ENCODE measurements around the gene FOXJ3. TPM values are rescaled to one million over a fixed set of nuclear protein-coding genes. Genes with fewer than 3 reads are reported as not detected.

FOXJ3 gene
- total and polyA plus RNA-seq, 2 of the 4 experiments (the other 2 are of a cell fraction) = 16.7 to 30.5 TPM

- TF ChIP-seq ELK1 (IDR thresholded peaks at IDR 0.05; ENCODE audit: borderline replicate concordance, low read depth, low read length) = no peak
- peak; percentile 72 for TF ChIP-seq POLR2A (IDR thresholded peaks at IDR 0.05; ENCODE audit: low read depth, low read length)
- peak; percentile 21; the same call in 1 of the 2 replicates for TF ChIP-seq RAD21 (IDR thresholded peaks at IDR 0.05; ENCODE audit: low read length)
Measured at GRCh38 chr1:42335050-42335808, at the start of gene FOXJ3 (continued).

GRCh38 chr1:42381280-42381673 lies 46.2 kb upstream of the FOXJ3 start:
- Histone ChIP-seq H2BK5ac (ENCODE audit: low read depth, low read length, poor library complexity, severe bottlenecking) (no peak overlapping the region), H3K4ac (ENCODE audit: low read depth, low read length) (no peak overlapping the region), H3K27me3 (ENCODE audit: control insufficient read depth, insufficient read depth, low read length) (peaks cover 15% of the 10 kb centered on the region), H2BK15ac (ENCODE audit: low read depth, low read length) (no peak overlapping the region), H3K79me1 (ENCODE audit: low read depth in 1 of 2, low read length in 2 of 2) (no peaks in the 10 kb centered on the region), H2AFZ (replicated peaks; ENCODE audit: low read length, poor library complexity) (no peak overlapping the region), H3K23ac (ENCODE audit: low read depth, low read length) (no peak overlapping the region), H3K9ac (ENCODE audit: low read depth, low read length) (no peak overlapping the region), H3K18ac (ENCODE audit: low read depth, low read length) (no peak overlapping the region), H3K36me3 (ENCODE audit: control insufficient read depth, insufficient read depth, low read length) (no peaks in the 10 kb centered on the region), H4K91ac (ENCODE audit: insufficient read depth, low read depth, low read length) (no peak overlapping the region), H3K9me1 (ENCODE audit: insufficient read depth, low read length) (no peaks in the 10 kb centered on the region), H3K4me2 (ENCODE audit: low read depth, low read length) (no peak overlapping the region), H3K9me3 (ENCODE audit: control insufficient read depth, insufficient read depth, low read length) (no peaks in the 10 kb centered on the region), H2AK9ac (replicated peaks; ENCODE audit: low read depth, low read length, poor library complexity) (no peak overlapping the region), H4K20me1 (ENCODE audit: insufficient read depth, low read length) (no peaks in the 10 kb centered on the region), H2AK5ac (ENCODE audit: low read depth, low read length) (no peak overlapping the region), H3K4me1 (ENCODE audit: control insufficient read depth, insufficient read depth, low read length) (peaks cover 2% of the 10 kb centered on the region; the same call in 1 of the 2 replicates), H2BK20ac (ENCODE audit: low read depth, low read length) (no peak overlapping the region), H3K56ac (ENCODE audit: extremely low read depth, insufficient read depth, low read length) (no peak overlapping the region), H3K27ac (ENCODE audit: insufficient read depth, low read length) (no peak overlapping the region), H3K4me3 (ENCODE audit: insufficient read depth, low read depth, low read length) (no peak overlapping the region), H4K5ac (ENCODE audit: low read depth, low read length) (no peak overlapping the region), H4K8ac (ENCODE audit: low read depth in 2 of 2, low read length in 2 of 2) (no peak overlapping the region), H2BK120ac (ENCODE audit: low read depth, low read length) (no peak overlapping the region), H3K14ac (replicated peaks; ENCODE audit: low read depth, low read length) (no peak overlapping the region)
- dilution Hi-C loops (cut with HindIII; ENCODE audit: low sequenced_read_pairs, unreplicated experiment) = no loop called here
- no TSS peak for BruUV-seq (replicated peaks)
- intact Hi-C loops (cut with micrococcal nuclease) = no loop called here
- WGBS, 2 experiments (ENCODE audit: extremely low coverage in 2 of 2, insufficient read length in 1 of 2) = no CpG with 5 or more reads among the region's 8 CpGs
- DNase-seq = no peak
- ChIA-PET CTCF (no interaction called here), POLR2A (ENCODE audit: unreplicated experiment) (no interaction called here)
- TF ChIP-seq MAZ (IDR thresholded peaks at IDR 0.05; ENCODE audit: borderline replicate concordance, low read depth, low read length) = no peak
- no peak for TF ChIP-seq FOS (IDR thresholded peaks at IDR 0.05; ENCODE audit: low read depth, low read length)
- TF ChIP-seq ELK1 (IDR thresholded peaks at IDR 0.05; ENCODE audit: borderline replicate concordance, low read depth, low read length) = no peak
- in situ Hi-C loops (cut with MboI; ENCODE audit: low sequenced_read_pairs) = no loop called here
- no peak for ATAC-seq (ENCODE audit: low read depth)

Measured in IMR-90 (cell line).